DMS153 (cell line): ENCODE results near the gene LRBA.

Experiments
- DNase-seq: peaks from one replicate; lab custom pipeline; 2025; lab: John Stamatoyannopoulos, UW

Gene LRBA

DNA sequence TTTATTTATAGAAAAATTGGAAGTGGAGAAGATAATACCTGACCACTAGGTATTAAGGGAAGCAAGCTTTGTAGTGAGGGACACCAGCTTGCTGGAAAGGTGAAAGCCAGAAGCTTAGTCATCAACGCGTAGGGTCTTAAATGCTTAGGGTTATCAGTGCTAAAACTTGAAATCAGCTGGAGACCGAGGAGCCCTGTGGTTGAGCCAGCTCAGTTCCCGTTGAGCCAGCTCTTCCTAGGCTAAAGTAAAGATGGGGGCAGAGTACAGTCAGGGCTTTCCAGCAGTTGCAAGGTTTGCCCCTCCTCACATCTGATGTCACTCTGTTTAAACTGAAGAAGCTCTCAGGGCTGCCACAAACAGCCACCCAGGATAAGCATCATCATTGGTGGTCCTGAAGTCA lies 696.1 kb downstream of the LRBA start:
- DNase-seq = no peak

DNA sequence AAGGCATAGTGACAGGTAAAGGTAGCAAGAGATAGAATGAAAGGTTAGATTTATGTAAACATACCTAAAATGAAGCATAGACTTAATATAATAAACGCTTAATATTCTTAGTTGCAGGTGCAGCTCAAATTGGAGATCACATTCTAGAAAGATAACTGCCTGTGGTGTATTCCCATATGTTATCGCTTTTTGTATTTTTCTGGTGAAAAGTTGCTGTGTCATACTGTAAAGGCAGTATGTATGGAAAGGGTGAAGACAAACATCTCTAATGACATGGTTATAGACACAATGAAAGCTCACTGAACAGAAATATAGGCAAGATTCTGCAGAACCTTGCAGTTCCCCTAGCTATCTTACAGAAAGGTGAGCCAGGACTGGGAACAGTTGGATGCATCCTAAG lies 696.6 kb downstream of the LRBA start:
- DNase-seq = no peak

GRCh38 chr4:150316332-150317205 lies 698.5 kb downstream of the LRBA start:
- no peak for DNase-seq

DNA sequence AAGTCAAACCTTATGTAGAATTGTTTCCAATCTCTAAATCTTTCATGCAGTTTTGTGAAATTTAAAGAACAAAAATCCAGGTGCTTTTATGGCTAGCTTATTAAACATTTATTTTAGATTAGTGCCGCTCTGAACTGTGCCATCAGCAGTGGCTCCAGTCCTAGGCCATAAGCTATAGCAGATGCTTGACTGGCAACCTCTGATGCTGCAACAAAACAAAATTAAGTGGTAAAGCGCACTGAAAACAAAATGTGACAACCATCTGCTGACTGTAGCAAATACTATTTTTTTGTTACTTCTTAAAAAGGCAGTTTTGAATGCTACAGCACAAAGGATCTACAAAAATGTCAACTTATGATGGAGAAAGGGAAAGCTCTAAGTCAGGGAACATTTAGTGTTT lies 699.4 kb downstream of the LRBA start:
- DNase-seq = no peak

DNA sequence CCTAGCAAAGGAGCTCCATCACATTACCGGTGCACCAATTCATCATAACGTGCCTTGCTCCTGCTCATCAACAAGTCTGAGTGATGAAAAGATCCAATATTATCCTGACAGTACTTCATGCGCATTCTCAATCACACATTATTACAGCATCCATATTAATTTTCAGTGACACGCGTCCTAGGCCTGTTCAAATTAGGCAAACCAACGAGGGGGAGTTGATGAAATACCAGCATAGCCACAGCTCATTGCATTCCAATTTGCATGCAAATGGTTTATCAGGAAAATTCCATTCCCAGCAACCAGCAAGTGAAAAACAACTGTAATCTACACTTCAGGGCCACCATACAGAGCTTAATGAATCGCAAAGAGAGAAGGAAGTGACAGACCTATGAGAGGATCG lies 699.9 kb downstream of the LRBA start:
- DNase-seq = no peak

DNA sequence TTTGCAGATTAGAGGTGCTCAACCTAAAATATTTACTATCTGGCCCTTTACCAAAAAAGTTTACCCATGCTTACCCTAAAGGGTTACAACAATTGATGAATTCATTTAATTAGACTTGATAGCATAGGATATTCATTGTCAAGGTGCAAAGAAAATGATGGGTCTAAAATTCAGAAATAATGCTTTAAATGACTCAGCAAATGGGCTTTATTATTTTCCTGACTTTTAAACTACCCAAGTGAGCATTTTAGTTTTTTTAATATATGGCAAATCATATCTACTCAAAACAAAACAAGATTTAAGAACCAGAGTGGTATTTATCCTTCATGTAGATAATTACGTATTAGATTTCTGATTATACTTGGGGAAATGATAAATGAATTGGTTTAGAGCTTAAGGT lies 701.1 kb downstream of the LRBA start:
- no peak for DNase-seq

DNA sequence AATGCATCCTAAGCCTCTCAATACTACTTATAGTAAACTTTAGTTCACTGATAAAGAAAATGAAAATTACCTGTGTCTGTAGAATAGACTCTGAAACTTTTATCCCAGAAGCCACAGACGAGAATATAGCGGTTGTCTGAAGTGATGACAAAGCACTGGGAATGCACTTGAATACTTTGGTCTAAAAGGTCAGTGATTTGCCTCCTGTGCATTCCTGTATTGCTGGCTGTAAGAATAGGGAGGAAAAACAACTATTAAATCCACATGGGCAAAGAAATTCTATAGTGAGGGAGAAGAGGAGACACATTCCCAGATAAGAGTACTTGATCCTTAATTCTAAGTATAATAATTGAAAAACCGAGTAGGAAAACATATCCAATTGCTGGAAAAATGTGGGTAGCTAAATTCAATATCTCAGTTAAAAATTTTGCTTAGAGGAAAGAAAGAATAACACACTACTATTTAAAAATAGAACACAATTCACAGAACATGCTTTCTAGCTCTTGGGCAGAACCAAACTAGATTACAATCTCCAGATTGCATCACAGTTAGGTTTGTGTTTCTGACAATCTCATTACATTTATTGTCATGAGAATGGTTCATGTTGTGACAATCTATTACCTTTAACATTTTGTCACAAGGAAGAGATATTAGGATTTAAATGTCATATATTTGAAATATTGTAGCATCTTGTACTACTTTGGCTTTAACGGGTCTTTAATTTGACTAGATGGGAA lies 704.8 kb downstream of the LRBA start:
- no peak for DNase-seq

DNA sequence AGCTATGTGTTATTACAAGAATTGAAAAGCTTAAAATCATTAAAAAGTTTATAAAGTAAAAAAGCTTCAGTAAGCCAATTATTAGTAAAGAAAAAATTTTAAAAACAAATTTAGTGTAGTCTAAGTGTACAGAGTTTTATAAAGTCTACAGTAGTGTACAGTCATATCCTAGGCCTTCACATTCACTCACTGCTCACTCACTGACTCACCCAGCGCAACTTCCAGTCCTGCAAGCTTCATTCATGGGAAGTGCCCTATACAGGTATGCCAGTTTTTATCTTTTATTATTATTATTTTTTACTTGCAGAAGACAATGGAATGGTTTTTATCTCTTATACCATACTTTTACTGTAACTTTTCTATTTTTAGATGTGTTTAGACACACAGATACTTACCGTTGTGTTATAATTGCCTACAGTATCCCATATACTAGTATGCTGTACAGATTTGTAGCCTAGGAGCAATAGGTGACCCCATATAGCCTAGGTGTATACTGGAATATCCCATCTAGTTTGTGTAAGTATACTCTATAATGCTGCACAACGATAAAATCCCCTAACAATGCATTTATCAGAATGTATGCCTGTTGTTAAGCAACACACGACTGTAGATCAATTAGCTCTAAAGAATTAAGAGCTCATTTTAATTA lies 706.1 kb downstream of the LRBA start:
- DNase-seq = no peak

- no peak for DNase-seq
Measured at GRCh38 chr4:150306719-150307118, 708.4 kb downstream of the LRBA start.

DNA sequence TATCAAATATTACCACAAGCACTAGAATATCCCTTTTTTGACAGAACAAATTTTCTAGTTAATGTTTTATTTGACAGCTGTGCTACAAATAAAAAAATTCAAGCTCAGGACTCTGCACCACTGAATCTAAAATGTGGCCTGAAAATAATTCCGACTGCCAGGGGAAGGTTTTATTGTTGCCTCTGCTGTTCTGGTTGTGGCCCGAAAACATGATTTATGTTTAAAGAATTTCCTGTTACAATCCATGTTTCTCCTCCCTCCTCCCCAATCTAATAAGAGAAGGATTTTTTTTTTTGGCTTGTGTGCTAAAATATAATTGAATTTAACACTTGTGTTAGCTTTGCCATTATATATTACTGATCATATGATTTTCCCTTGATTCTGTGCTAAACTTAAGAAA lies 709.1 kb downstream of the LRBA start:
- no peak for DNase-seq

- DNase-seq = no peak
Measured at GRCh38 chr4:150302553-150302952, 712.5 kb downstream of the LRBA start.

DNA sequence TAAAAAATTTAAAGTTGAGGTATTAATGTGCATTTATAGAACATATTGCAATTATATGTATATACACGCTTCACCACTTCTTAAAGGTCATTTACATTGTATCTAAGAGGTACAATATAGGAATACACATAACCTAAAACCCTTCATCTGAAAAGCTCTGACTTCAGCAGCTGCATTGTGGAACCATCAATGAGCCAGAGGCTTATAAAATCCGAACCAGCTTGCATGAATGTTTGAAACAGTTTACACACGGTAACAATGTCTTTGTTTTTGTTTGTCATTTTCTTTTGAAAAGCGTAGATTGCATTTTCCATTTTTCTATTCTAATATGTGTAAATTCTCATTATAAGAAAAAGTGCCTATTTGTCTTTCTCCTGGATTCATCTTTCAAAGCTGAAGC lies 715.3 kb downstream of the LRBA start:
- no peak for DNase-seq

DNA sequence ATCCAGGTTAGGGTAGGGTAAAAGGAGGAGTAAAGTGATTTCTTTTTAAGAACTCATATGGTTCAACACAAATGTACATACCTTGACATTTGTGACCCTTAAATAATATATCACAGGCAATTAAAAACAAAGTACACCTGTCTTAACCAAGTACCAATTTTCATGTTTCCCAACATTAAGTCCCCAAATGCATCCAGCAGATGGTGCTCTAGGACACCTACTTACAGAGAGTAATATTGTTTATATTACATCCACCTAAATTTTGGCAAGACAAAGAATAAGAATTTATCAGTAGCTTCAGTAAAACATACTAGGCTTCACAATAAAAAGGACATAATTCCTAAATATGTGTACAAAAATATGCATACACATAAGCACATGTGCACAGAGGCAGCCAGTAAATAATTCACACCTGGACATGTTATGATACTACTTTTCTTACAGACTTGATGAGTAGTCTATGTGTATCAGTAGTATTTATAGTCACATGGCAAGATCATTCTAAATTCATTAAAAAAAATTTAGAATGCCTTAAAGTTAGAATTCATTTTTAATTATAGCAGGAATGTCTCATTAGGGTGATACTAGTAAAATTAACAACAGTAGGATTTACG lies 717.1 kb downstream of the LRBA start:
- DNase-seq = peak; percentile 26

DNA sequence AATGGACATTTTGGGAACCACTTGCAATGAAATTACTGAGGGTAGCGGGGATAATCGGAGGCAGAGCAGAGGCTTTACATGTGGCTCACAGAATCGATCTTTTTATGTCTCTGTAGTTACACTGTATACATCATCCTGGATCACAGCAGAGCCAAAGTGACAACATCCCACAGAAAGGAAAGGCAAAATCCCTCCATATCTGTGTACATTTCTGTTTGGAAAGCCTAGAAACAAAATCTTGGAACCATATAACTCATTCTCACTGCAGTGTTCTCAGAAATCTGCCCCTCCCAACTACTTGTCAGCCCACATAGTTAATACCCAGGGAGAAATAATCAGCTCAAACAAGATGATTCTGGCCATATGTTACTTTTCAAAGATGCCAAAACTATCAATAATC lies 725.2 kb downstream of the LRBA start:
- no peak for DNase-seq

GRCh38 chr4:150289198-150289597 lies 725.9 kb downstream of the LRBA start:
- no peak for DNase-seq

GRCh38 chr4:150286656-150287055 lies 728.4 kb downstream of the LRBA start:
- DNase-seq = no peak

DNA sequence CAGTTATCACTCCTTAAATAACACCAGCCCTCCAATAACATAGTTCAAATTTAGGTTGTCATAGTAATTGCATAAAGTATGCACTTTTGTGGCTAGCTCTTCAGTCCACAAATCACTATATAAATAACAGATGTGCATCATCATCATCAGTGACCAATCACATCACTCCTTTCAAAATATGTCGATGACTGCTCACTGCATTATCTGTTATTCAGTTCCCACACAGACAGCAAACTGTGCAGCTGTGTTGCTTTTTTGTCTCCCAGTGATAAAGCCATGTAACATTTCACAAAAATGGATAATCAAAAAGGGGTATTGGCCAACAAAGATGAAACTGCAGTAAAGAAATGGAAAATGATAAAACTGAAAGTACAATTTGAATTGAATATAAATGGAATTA lies 731.4 kb downstream of the LRBA start:
- no peak for DNase-seq

- no peak for DNase-seq
Measured at GRCh38 chr4:150280975-150281374, 734.1 kb downstream of the LRBA start.

GRCh38 chr4:150280081-150280895 lies 734.8 kb downstream of the LRBA start:
- DNase-seq = no peak

DNA sequence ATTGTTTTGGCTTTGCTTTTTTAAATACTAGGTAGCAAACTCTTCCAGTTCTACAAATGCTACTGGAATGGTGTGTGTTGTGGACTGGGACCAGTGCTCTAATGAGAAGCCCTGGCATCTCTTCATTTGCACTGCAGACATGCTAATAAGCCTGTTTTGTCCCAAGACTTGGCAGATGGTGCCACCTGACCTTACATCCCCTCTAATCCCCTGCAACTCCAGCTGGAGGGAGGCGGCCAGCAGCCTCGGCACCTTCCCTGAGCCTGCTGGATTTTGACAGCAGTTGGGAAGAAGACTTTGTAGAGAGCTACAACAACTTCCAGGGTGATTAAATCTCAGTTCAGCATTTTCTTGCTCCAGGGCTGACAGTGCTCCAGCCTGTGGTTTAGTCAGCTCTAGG lies 736.9 kb downstream of the LRBA start:
- DNase-seq = no peak

DNA sequence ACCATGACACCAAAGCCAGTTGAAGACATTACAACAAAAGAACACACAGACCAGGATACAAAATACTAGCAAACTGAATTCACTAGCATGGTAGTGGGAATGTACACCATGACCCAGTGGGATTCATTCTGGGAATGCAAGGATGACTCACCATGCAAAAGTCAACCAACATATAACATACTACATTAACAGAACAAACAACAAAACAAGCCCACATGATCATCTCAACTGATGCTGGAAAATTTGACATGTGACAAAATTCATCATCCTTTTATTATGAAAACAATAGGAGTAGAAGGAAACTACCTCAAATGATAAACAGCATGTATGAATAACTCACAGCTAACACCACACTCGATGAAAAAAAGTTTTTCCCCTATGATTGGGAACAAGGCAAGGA lies 746.6 kb downstream of the LRBA start:
- no peak for DNase-seq

DNA sequence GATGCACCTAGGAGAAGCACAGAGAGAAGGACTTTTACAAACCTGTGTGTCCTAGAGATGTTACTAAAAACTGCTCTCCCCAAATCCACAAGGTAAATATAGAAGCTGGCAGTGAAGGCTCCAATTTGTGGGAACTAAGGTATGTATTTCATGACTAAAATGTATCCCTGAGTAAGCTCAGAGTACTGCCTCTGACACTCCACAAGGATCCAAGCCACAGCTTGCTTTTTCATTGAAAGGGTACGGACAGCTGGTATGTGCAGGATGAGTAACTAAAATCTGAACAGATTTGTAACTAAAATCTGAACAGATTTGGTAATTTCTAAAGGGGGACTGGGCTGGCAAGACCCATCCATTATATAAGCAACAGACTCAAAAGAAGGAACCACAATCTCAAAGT lies 749.3 kb downstream of the LRBA start:
- DNase-seq = no peak
